OCI-LY7 (cell line): ENCODE data around the gene TPPP3. TPM values are rescaled to one million over a fixed set of nuclear protein-coding genes. Genes with fewer than 3 reads are reported as not detected.

ENCODE experiments used
- BruUV-seq: library from RNA; stranded (reverse); fragments of 400-500 nt; replicated peaks from 2 replicates; lab custom pipeline; 2021; lab: Mats Ljungman, UMichigan
- CTCF ChIA-PET: fragments of 300-600 bp; sonication (Branson Sonifier 250); formaldehyde crosslinking; loops from one replicate; lab custom pipeline; 2022; ENCODE audit warnings: antibody characterized with exemption; ENCODE audit not compliant: unreplicated experiment; lab: Charles Lee
- POLR2A ChIA-PET: fragments of 300-600 bp; sonication (Branson Sonifier 250); formaldehyde crosslinking; loops from one replicate; lab custom pipeline; 2022; ENCODE audit warnings: antibody characterized with exemption; lab: Charles Lee
- DNase-seq: peaks from one replicate; pipeline ENCODE4 v3.0.0-alpha.2; 2015; ENCODE audit warnings: low spot score
- H2AFZ ChIP-seq: fragments of 200-600 bp; sonication (generic), shearing (Covaris generic); 2 replicates; pipeline ENCODE4 v1.6.1; 2014; ENCODE audit warnings: mild to moderate bottlenecking, antibody characterized with exemption, low read length, moderate library complexity
- H3K27ac ChIP-seq: fragments of 200-600 bp; sonication (generic); 2 replicates; pipeline ENCODE4 v1.5.1; 2014; ENCODE audit warnings: mixed run types, low read depth, mild to moderate bottlenecking, moderate library complexity, low read length, inconsistent platforms; ENCODE audit not compliant: poor library complexity, severe bottlenecking
- H3K36me3 ChIP-seq: fragments of 200-600 bp; sonication (generic); 2 replicates; pipeline ENCODE4 v1.6.1; 2014; ENCODE audit warnings: mild to moderate bottlenecking, antibody characterized with exemption, low read length, moderate library complexity, mixed read lengths; ENCODE audit not compliant: insufficient read depth
- H3K4me1 ChIP-seq: fragments of 200-600 bp; sonication (generic); 2 replicates; pipeline ENCODE4 v1.5.1; 2014; ENCODE audit warnings: mild to moderate bottlenecking, low read length; ENCODE audit not compliant: insufficient read depth, poor library complexity, severe bottlenecking
- H3K4me2 ChIP-seq: fragments of 200-600 bp; sonication (generic); 2 replicates; pipeline ENCODE4 v1.6.1; 2014; ENCODE audit warnings: mild to moderate bottlenecking, low read length
- H3K4me3 ChIP-seq: fragments of 200-600 bp; sonication (generic); 2 replicates; pipeline ENCODE4 v1.5.1; 2014; ENCODE audit warnings: mild to moderate bottlenecking, low read depth, low read length; ENCODE audit not compliant: poor library complexity, severe bottlenecking
- H3K79me2 ChIP-seq: fragments of 200-600 bp; sonication (generic); 2 replicates; pipeline ENCODE4 v1.6.1; 2016; ENCODE audit warnings: low read depth, mild to moderate bottlenecking, low read length, moderate library complexity, mixed read lengths; ENCODE audit not compliant: insufficient read depth
- H3K9me2 ChIP-seq: fragments of 200-600 bp; sonication (generic); 2 replicates; pipeline ENCODE4 v1.6.1; 2016; ENCODE audit warnings: mild to moderate bottlenecking, low read length, mixed read lengths; ENCODE audit not compliant: insufficient read depth
- H3K9me3 ChIP-seq: fragments of 200-600 bp; sonication (generic); 2 replicates; pipeline ENCODE4 v1.6.1; 2014; ENCODE audit warnings: mild to moderate bottlenecking, mixed run types, low read length, mixed read lengths
- H4K20me1 ChIP-seq: fragments of 200-600 bp; sonication (generic); 2 replicates; pipeline ENCODE4 v1.6.1; 2014; ENCODE audit warnings: mild to moderate bottlenecking, antibody characterized with exemption, low read length, moderate library complexity, mixed read lengths; ENCODE audit not compliant: insufficient read depth
- EZH2phosphoT487 ChIP-seq: fragments of 200-600 bp; sonication (generic); IDR thresholded peaks from 2 replicates; pipeline ENCODE4 v1.6.1; 2018; ENCODE audit warnings: low read depth, borderline replicate concordance, mild to moderate bottlenecking, mixed run types, antibody characterized with exemption, low read length, moderate library complexity, mixed read lengths
- intact Hi-C: fragments of 100-400 bp; cut with micrococcal nuclease; formaldehyde crosslinking; loops from one replicate; pipeline ENCODE4 v1.10.0; 2022; ENCODE audit not compliant: unreplicated experiment
- total RNA-seq, 2 experiments: library from RNA; depleted of rRNA in 1 of 2; stranded (reverse); fragments of >200 nt in 1 of 2; shearing (Covaris generic) in 1 of 2; gene quantifications; 2 replicates each; pipeline ENCODE4 v1.2.3, GENCODE V29; 2014 to 2022
- TF ChIP-seq, protein P1 (sequence below): fragments of 200-600 bp; sonication (generic); conservative IDR thresholded peaks from 2 replicates; pipeline ENCODE4 v1.5.1; 2014; ENCODE audit warnings: mild to moderate bottlenecking, antibody characterized with exemption, low read length, moderate library complexity, mixed read lengths

TPPP3 gene
- total RNA-seq, 2 experiments from 2014 or later = not detected

- no peak overlapping the region for H3K4me3 ChIP-seq
- H3K9me2 ChIP-seq = no peaks in the 10 kb centered on the region
- no peaks in the 10 kb centered on the region for H3K79me2 ChIP-seq
- no peaks in the 10 kb centered on the region for H3K9me3 ChIP-seq
- CTCF ChIA-PET = interaction anchor here (0.6 kb wide), 2 partner anchors 37 to 249 kb away, joined by 4 to 14 read pairs; no protein-coding TSS in a partner anchor
- no peak overlapping the region for H2AFZ ChIP-seq
- H3K27ac ChIP-seq = no peak overlapping the region
- H3K4me1 ChIP-seq = no peaks in the 10 kb centered on the region
- no peak overlapping the region for H3K4me2 ChIP-seq
- no peak for DNase-seq
- no peak for TF ChIP-seq EZH2phosphoT487
- TF ChIP-seq, protein P1, sequence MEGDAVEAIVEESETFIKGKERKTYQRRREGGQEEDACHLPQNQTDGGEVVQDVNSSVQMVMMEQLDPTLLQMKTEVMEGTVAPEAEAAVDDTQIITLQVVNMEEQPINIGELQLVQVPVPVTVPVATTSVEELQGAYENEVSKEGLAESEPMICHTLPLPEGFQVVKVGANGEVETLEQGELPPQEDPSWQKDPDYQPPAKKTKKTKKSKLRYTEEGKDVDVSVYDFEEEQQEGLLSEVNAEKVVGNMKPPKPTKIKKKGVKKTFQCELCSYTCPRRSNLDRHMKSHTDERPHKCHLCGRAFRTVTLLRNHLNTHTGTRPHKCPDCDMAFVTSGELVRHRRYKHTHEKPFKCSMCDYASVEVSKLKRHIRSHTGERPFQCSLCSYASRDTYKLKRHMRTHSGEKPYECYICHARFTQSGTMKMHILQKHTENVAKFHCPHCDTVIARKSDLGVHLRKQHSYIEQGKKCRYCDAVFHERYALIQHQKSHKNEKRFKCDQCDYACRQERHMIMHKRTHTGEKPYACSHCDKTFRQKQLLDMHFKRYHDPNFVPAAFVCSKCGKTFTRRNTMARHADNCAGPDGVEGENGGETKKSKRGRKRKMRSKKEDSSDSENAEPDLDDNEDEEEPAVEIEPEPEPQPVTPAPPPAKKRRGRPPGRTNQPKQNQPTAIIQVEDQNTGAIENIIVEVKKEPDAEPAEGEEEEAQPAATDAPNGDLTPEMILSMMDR = no peak
- H4K20me1 ChIP-seq = no peaks in the 10 kb centered on the region
- H3K36me3 ChIP-seq = no peaks in the 10 kb centered on the region
- no TSS peak for BruUV-seq
- intact Hi-C loops = no loop called here
- POLR2A ChIA-PET = interaction anchor here (0.6 kb wide), 2 partner anchors 117 to 234 kb away, joined by 4 to 11 read pairs; no protein-coding TSS in a partner anchor
These were observed 38.6 kb upstream of the TPPP3 start for GRCh38 chr16:67431775-67432505.

DNA sequence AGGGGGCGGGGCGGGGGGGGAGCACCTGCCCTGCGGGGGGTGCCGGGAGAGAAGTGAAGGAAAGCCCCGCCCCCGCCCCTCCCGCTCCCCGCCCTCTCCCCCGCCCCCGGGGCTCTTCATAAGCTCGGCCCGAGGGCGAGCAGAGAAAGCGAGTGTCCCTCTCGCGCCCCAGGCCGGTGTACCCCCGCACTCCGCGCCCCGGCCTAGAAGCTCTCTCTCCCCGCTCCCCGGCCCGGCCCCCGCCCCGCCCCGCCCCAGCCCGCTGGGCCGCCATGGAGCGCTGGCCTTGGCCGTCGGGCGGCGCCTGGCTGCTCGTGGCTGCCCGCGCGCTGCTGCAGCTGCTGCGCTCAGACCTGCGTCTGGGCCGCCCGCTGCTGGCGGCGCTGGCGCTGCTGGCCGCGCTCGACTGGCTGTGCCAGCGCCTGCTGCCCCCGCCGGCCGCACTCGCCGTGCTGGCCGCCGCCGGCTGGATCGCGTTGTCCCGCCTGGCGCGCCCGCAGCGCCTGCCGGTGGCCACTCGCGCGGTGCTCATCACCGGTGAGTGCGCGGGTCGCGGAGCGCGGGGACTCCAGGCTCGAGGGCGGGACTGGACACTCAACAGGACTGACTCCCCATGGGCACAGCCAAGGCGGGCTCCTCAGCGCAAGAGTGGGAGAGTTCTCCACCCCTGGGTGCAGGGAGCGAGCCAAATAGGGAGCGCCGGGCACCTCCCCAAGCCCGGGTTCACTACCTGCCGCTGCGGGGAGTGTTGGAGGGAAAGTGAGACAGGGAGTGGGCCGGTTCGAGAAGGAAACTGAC is 37.9 kb upstream of the TPPP3 start, which contains the start of gene HSD11B2:
HSD11B2 (plus strand) TSS at position 145 of the 798 bp plus-strand sequence; CDS start at position 273, 128 bp downstream.
- no peaks in the 10 kb centered on the region for H3K4me1 ChIP-seq
- no peaks in the 10 kb centered on the region for H3K36me3 ChIP-seq
- TF ChIP-seq, protein P1 = no peak
- TF ChIP-seq EZH2phosphoT487 = no peak
- H3K9me3 ChIP-seq = no peaks in the 10 kb centered on the region
- H3K4me3 ChIP-seq = peak within 1 kb of the TSS; percentile 46
- DNase-seq = no peak
- no peak within 1 kb of the TSS for H3K27ac ChIP-seq
- ChIA-PET POLR2A (interaction anchor here (0.6 kb wide), 1 partner anchor 233 kb away, joined by 11 read pairs; no protein-coding TSS in a partner anchor), CTCF (interaction anchor here (0.6 kb wide), 1 partner anchor 249 kb away, joined by 14 read pairs; no protein-coding TSS in a partner anchor)
- no peaks in the 10 kb centered on the region for H4K20me1 ChIP-seq
- intact Hi-C loops = no loop called here
- no TSS peak for BruUV-seq
- H3K4me2 ChIP-seq = peak within 1 kb of the TSS; percentile 58; the same call in 1 of the 2 replicates
- H2AFZ ChIP-seq = no peak within 1 kb of the TSS
- H3K9me2 ChIP-seq = no peaks in the 10 kb centered on the region
- H3K79me2 ChIP-seq = no peaks in the 10 kb centered on the region
